Muscle layer of duodenum (tissue), 2 donors: ENCODE results near the gene PHF13.
A peak's percentile ranks its signal among the peaks of the same experiment; 100 is the strongest.

Source experiments
- H3K27ac ChIP-seq: one replicate; pipeline ENCODE4 v1.7.0; 2013; ENCODE audit warnings: mild to moderate bottlenecking, low read length
- H3K27me3 ChIP-seq: one replicate; pipeline ENCODE4 v1.7.0; 2013; ENCODE audit warnings: low read depth, mild to moderate bottlenecking, control low read depth, low read length
- H3K36me3 ChIP-seq, 2 donors: one replicate each; pipeline ENCODE4 v1.7.0; 2013; ENCODE audit warnings: low read length in 2 of 2, control low read depth in 1 of 2, mild to moderate bottlenecking in 1 of 2; ENCODE audit not compliant: insufficient read depth in 2 of 2, control insufficient read depth in 1 of 2
- H3K4me1 ChIP-seq, 2 donors: one replicate each; pipeline ENCODE4 v1.7.0; 2013; ENCODE audit warnings: low read length in 2 of 2, mild to moderate bottlenecking in 2 of 2, control low read depth in 1 of 2, moderate library complexity in 1 of 2; ENCODE audit not compliant: insufficient read depth in 2 of 2, control insufficient read depth in 1 of 2
- H3K4me3 ChIP-seq, 2 donors: one replicate each; pipeline ENCODE4 v1.7.0; 2013; ENCODE audit warnings: low read length in 2 of 2, low read depth in 1 of 2, mild to moderate bottlenecking in 1 of 2
- H3K9me3 ChIP-seq, 2 donors: one replicate each; pipeline ENCODE4 v1.7.0; 2013; ENCODE audit warnings: low read length in 2 of 2, control low read depth in 1 of 2, mild to moderate bottlenecking in 1 of 2; ENCODE audit not compliant: control insufficient read depth in 1 of 2
- donor health status: healthy.

The PHF13 gene

DNA sequence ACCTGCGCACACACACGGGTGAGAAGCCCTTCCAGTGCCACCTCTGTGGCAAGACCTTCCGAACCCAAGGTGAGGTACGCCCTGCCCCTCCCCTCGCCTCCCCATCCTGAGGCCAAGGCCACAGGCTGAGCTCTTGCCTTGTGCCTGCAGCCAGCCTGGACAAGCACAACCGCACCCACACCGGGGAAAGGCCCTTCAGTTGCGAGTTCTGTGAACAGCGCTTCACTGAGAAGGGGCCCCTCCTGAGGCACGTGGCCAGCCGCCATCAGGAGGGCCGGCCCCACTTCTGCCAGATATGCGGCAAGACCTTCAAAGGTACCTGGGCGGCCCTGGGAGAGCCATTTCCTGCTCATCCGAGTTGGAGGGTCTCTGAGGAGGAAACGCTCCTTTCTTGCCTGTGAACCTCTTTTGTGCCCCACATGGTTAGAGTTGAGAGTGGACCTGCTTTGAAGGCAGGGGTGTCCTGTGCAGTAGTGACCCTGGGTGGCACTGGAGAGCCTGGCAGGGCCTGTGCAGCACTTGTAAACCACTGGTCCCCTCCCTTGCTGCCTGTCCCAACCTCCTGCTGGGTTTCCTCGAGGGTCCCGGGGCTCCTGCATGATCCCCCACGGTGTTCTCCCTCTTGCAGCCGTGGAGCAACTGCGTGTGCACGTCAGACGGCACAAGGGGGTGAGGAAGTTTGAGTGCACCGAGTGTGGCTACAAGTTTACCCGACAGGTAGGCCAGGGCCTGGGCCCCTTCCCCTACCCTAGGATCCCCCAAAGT is 25.2 kb upstream of the PHF13 start:
- Histone ChIP-seq H3K9me3 (no peaks in the 10 kb centered on the region), H3K27me3 (no peaks in the 10 kb centered on the region), H3K4me3 (no peak overlapping the region), H3K4me1 (peaks cover 0 to 20% of the 10 kb centered on the region in 2 donors), H3K27ac (no peak overlapping the region), H3K36me3 (peaks cover 29 to 53% of the 10 kb centered on the region in 2 donors)

DNA sequence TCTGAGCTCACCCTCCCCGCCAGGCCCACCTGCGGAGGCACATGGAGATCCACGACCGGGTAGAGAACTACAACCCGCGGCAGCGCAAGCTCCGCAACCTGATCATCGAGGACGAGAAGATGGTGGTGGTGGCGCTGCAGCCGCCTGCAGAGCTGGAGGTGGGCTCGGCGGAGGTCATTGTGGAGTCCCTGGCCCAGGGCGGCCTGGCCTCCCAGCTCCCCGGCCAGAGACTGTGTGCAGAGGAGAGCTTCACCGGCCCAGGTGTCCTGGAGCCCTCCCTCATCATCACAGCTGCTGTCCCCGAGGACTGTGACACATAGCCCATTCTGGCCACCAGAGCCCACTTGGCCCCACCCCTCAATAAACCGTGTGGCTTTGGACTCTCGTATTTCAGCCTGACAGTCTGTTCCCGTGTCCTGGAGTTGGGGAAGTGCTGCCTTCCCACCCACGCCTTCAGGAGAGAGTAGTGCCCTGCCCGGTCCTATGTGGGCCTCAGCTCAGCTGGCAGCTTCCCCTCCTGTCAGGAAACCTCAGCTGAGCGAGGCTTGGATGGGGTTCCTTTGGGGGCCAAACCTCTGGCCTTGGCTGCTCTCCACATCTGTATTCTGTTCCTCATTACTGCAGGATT is 24.5 kb upstream of the PHF13 start:
- Histone ChIP-seq H3K27ac (no peak overlapping the region), H3K4me1 (peaks cover 0 to 20% of the 10 kb centered on the region in 2 donors), H3K36me3 (peaks cover 36 to 60% of the 10 kb centered on the region in 2 donors), H3K27me3 (no peaks in the 10 kb centered on the region), H3K9me3 (no peaks in the 10 kb centered on the region), H3K4me3 (no peak overlapping the region)

DNA sequence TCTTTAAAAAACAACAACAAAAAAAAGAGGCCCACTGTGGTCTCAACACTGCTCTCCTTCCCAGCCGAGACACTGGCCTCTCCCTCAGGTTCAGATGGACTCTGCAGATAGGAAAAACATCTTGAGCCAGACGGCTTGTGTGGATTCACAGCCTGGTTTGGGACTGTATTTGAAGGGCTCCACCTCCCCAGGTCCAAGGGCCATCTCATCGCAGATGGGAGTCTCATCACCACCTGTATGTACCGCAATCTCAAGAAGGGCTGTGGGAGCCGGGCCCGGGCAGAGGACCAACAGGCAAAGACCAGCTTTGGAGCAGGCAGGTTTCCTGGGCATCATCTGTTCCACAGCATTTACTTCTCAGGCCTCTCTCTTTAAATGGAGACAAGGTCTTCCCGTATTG is 23.5 kb upstream of the PHF13 start:
- H3K27ac ChIP-seq: no peak overlapping the region
- H3K9me3 ChIP-seq: no peaks in the 10 kb centered on the region
- peaks cover 0 to 20% of the 10 kb centered on the region in 2 donors for H3K4me1 ChIP-seq
- H3K4me3 ChIP-seq: no peak overlapping the region
- H3K27me3 ChIP-seq: no peaks in the 10 kb centered on the region
- H3K36me3 ChIP-seq: peaks cover 40 to 70% of the 10 kb centered on the region in 2 donors

DNA sequence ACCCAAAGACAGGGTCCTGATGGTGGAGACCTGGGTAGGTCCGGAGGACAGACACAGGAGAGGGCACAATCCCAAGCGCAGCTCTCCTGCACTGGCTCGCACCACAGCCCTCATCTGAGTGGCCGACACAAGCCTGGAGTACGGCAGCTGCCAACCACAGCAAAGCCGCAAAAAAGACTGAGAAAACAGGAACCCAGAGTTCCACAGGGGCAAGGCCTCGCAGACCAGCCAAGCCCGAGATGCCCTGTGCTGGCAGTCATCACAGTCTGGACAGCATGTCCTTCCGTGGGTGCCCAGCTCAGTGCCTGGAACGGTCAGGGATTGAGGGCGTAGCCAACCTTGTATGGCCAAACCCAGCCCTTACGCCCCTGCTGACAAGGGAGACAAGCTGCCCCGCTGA is 22.3 kb upstream of the PHF13 start:
- peaks cover 47 to 81% of the 10 kb centered on the region in 2 donors for H3K36me3 ChIP-seq
- H3K27me3 ChIP-seq: no peaks in the 10 kb centered on the region
- H3K27ac ChIP-seq: no peak overlapping the region
- no peak overlapping the region for H3K4me3 ChIP-seq
- H3K4me1 ChIP-seq: peaks cover 0 to 26% of the 10 kb centered on the region in 2 donors
- H3K9me3 ChIP-seq: no peaks in the 10 kb centered on the region

DNA sequence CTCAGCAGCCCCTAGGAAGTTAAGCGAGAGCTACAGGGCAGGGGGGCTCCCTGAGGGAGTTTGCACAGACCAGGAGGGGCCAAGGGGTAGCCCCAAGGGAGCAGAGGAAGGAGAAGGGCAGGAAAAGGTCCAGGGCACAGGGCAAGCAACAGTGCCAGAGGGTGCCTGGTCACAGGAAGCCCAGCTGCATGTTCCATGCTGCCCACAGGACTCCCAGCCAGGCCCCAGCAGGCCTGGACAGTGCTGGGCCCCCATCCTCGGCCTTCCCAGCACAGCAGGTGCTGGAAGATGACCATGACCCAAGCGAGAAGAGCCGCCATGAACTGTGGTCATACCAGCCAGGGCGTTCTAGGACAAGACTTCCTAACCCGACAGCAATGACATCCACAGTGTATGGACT is 21.9 kb upstream of the PHF13 start:
- peaks cover 51 to 83% of the 10 kb centered on the region in 2 donors for H3K36me3 ChIP-seq
- H3K27me3 ChIP-seq: no peaks in the 10 kb centered on the region
- no peak overlapping the region for H3K27ac ChIP-seq
- no peak overlapping the region for H3K4me3 ChIP-seq
- H3K4me1 ChIP-seq: peaks cover 3 to 28% of the 10 kb centered on the region in 2 donors
- no peaks in the 10 kb centered on the region for H3K9me3 ChIP-seq

DNA sequence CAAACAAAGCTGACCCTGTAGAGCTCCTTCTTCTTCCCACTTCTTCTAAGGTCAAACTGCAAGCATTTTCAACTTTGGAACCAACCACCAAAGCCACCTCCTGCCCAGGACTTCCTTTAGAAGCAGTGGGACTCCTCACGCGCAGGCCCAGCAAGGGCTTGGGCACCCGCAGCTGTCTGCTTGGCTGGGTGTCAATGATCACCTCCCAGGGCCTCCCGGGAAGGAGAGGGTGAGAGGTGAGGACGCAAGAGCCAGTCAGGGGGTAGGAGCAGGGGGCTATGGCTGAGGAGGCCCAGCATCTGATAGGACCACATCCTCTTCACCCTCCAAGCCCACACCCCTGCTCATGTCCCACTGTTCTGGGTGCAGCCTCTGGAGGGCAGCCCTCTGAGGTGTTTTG is 21.1 kb upstream of the PHF13 start:
- H3K4me1 ChIP-seq: peaks cover 10 to 28% of the 10 kb centered on the region in 2 donors
- peaks cover 56 to 89% of the 10 kb centered on the region in 2 donors for H3K36me3 ChIP-seq
- H3K9me3 ChIP-seq: no peaks in the 10 kb centered on the region
- no peaks in the 10 kb centered on the region for H3K27me3 ChIP-seq
- no peak overlapping the region for H3K27ac ChIP-seq
- H3K4me3 ChIP-seq: no peak overlapping the region

DNA sequence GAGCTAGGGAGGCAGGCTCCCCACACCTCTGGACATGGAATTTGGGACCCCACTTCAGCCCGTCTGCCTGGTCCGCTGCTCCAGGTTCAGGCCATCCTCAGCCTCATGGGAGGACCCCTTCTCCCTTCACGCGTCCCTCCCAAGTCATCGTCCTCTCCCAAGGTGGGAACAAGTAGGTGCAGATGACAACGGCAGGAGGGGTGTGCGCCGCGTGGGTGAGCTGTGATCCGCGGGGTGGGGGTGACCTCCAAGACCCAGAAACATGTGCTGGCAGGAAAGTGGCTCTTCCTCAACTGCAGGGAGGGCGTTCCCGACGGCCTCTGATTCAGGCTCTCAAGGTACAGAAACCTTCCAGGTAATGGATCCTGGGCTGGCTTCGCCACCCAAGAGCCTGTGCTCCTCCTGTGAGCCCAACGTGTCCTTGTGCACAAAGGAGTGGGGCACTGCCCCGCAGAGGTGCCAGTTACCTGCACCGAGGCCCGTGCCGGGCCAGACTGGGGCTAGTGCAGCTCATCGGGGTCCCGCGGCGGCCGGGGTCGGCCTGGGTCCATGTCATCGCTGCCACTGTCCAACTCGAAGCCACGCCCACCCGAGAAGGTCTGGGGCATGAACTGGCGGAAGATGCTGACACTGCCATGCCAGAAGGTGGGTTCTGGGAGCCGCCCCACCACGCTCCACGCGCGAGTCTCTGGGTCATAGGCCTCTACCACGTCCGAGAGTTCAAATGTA is 20.5 kb upstream of the PHF13 start:
- Histone ChIP-seq H3K36me3 (peaks cover 61 to 92% of the 10 kb centered on the region in 2 donors), H3K9me3 (no peaks in the 10 kb centered on the region), H3K27ac (no peak overlapping the region), H3K4me1 (peaks cover 10 to 28% of the 10 kb centered on the region in 2 donors), H3K4me3 (no peak overlapping the region), H3K27me3 (no peaks in the 10 kb centered on the region)

DNA sequence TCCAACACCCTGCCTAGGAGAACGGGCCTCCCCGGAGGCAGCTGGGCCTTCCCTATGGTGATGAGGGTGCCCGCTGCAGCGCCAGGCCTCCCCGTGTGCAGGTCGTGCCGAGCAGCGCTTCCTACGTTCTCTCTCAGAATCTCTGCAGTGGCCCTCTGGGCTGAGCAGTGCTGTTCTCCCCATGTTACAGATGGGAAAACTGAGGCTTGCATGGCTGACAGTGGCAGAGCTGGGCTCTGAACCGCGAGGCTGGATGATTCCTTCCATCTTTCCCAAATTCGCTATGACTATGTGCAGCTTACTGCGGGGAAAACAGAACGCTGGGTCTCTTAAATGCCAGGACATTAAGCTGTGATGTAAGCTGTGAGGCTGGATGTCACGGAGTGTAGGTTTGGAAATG is 19.7 kb upstream of the PHF13 start:
- Histone ChIP-seq H3K27ac (no peak overlapping the region), H3K27me3 (no peaks in the 10 kb centered on the region), H3K4me1 (peaks cover 10 to 34% of the 10 kb centered on the region in 2 donors), H3K4me3 (no peak overlapping the region), H3K36me3 (peaks cover 56 to 91% of the 10 kb centered on the region in 2 donors), H3K9me3 (no peaks in the 10 kb centered on the region)

DNA sequence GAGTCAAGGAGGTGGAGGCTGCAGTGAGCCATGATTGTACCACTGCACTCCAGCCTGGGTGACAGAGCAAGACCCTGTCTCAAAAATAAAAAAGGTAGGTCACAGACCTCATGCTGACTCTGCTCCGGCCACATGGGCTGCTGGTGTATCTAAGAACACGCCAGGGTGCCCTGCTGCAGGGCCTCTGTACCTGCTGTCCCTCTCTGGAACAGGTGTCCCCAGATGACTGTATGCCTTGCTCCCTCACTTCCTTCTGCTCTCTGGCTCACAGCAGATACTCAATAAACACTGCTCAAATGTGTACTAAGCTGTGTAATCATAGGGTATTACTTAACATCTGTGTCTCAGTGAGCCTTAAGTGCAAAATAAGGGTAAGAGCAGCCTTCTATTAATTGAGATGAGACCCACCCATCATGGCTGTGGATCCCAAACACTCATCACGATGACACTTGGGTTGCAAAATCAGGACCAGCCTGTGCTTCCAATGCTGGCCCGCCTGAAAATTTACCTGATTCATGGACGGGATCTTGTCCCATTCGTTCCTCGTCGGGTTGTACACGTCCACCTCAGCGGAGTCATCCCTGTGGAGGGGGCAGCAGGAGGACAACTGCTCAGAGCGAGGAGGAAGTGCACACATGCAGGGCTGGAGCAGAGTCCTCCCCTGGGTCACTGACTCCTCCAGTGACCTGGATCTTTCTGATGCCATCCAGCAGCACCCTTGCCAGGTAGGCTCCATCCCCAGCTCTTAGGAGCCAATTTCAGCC is 18.4 kb upstream of the PHF13 start:
- H3K4me1 ChIP-seq: peaks cover 10 to 41% of the 10 kb centered on the region in 2 donors
- no peaks in the 10 kb centered on the region for H3K9me3 ChIP-seq
- H3K36me3 ChIP-seq: peaks cover 52 to 86% of the 10 kb centered on the region in 2 donors
- H3K27ac ChIP-seq: no peak overlapping the region
- H3K27me3 ChIP-seq: no peaks in the 10 kb centered on the region
- H3K4me3 ChIP-seq: no peak overlapping the region

DNA sequence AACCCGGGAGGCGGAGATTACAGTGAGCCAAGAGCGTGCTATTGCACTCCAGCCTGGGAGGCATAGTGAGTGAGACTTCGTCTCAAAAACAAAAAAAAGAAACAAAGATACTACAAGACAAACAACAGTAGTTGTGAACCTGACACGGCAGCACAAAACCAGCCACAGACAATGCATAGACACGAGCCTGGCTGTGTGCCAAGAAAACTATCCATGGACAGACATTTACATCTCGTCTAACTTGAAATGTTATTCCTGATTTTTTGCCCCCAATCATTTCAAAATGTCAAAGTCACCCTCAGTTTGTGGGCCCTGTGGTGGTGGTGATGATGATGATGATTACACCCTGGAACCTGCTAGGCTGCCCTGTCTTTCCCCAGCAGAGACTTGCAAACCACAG is 17.2 kb upstream of the PHF13 start:
- no peaks in the 10 kb centered on the region for H3K27me3 ChIP-seq
- no peaks in the 10 kb centered on the region for H3K9me3 ChIP-seq
- no peak overlapping the region for H3K27ac ChIP-seq
- H3K4me3 ChIP-seq: peak overlapping the region in 1 of 2 donors; percentile 43
- peaks cover 10 to 45% of the 10 kb centered on the region in 2 donors for H3K4me1 ChIP-seq
- peaks cover 48 to 79% of the 10 kb centered on the region in 2 donors for H3K36me3 ChIP-seq
